ENCODE measurements around the gene FRMD4A.

DNA sequence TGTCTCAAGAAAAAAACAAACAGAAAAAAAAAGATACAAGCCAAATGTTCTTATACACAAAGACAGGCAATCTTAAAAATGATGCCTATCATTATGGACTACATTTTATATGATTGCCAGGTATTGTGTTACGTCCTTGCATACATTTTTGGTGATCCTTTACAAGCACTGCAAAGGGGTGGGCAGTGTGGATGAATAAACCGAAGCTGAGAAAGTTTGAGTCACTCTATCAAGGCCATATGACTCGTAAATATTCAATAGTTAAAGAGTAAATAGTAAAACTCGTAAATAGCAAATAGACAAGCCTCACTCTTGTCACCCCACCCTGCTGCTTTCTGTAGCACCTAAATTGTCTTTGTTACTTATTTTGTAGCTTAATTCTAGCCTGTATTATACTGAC is 326.2 kb downstream of the FRMD4A start:
- TF ChIP-seq, protein P1, sequence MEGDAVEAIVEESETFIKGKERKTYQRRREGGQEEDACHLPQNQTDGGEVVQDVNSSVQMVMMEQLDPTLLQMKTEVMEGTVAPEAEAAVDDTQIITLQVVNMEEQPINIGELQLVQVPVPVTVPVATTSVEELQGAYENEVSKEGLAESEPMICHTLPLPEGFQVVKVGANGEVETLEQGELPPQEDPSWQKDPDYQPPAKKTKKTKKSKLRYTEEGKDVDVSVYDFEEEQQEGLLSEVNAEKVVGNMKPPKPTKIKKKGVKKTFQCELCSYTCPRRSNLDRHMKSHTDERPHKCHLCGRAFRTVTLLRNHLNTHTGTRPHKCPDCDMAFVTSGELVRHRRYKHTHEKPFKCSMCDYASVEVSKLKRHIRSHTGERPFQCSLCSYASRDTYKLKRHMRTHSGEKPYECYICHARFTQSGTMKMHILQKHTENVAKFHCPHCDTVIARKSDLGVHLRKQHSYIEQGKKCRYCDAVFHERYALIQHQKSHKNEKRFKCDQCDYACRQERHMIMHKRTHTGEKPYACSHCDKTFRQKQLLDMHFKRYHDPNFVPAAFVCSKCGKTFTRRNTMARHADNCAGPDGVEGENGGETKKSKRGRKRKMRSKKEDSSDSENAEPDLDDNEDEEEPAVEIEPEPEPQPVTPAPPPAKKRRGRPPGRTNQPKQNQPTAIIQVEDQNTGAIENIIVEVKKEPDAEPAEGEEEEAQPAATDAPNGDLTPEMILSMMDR (IDR thresholded peaks at IDR 0.05): no peak
- TF ChIP-seq EP300 (IDR thresholded peaks at IDR 0.05) (no peak), POLR2AphosphoS5 (IDR thresholded peaks at IDR 0.05) (no peak)

Measured in stomach (tissue), 4 donors.